ENCODE data around the gene ENTREP1.

- TF ChIP-seq ZFX (IDR thresholded peaks at IDR 0.05) (no peak), CTCF (conservative IDR thresholded peaks at IDR 0.05) (no peak)
These were observed 45.8 kb upstream of the ENTREP1 start for GRCh38 chr9:69279084-69279731.

All from C4-2B (cell line).